Panc1 (cell line): ENCODE results near the gene ADARB1.

ENCODE experiments used
- REST ChIP-seq, 2 experiments: IDR thresholded peaks; 2 replicates each; pipeline ENCODE4 v1.6.1; 2011 to 2012; ENCODE audit warnings: low read depth in 2 of 2, control low read depth in 1 of 2, low read length in 1 of 2, mild to moderate bottlenecking in 1 of 2, moderate library complexity in 1 of 2; ENCODE audit not compliant: insufficient read depth in 1 of 2
- SIN3A ChIP-seq: IDR thresholded peaks from 2 replicates; pipeline ENCODE4 v1.6.1; 2012; ENCODE audit warnings: low read depth, mild to moderate bottlenecking, low read length, moderate library complexity, borderline replicate concordance; ENCODE audit not compliant: insufficient read depth
- TF ChIP-seq, protein P1 (sequence below): fragments of 450-650 bp; IDR thresholded peaks from 2 replicates; pipeline ENCODE4 v1.5.1; 2017; ENCODE audit warnings: mild to moderate bottlenecking

DNA sequence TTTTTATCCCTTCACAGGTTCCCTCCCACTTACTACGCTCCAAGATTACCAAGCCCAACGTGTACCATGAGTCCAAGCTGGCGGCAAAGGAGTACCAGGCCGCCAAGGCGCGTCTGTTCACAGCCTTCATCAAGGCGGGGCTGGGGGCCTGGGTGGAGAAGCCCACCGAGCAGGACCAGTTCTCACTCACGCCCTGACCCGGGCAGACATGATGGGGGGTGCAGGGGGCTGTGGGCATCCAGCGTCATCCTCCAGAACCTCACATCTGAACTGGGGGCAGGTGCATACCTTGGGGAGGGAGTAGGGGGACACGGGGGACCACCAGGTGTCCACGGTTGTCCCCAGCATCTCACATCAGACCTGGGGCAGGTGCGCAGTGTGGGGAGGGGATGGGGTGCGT is 147.6 kb downstream of the ADARB1 start:
- TF ChIP-seq, protein P1, sequence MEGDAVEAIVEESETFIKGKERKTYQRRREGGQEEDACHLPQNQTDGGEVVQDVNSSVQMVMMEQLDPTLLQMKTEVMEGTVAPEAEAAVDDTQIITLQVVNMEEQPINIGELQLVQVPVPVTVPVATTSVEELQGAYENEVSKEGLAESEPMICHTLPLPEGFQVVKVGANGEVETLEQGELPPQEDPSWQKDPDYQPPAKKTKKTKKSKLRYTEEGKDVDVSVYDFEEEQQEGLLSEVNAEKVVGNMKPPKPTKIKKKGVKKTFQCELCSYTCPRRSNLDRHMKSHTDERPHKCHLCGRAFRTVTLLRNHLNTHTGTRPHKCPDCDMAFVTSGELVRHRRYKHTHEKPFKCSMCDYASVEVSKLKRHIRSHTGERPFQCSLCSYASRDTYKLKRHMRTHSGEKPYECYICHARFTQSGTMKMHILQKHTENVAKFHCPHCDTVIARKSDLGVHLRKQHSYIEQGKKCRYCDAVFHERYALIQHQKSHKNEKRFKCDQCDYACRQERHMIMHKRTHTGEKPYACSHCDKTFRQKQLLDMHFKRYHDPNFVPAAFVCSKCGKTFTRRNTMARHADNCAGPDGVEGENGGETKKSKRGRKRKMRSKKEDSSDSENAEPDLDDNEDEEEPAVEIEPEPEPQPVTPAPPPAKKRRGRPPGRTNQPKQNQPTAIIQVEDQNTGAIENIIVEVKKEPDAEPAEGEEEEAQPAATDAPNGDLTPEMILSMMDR, result no peak
- TF ChIP-seq REST (IDR thresholded peaks at IDR 0.05; ENCODE audit: insufficient read depth in 1 of 2, low read depth in 2 of 2, low read length in 1 of 2), result no peak
- no peak for TF ChIP-seq SIN3A
